ENCODE measurements around the gene ADAM33. TPM values are rescaled to one million over a fixed set of nuclear protein-coding genes. Genes with fewer than 3 reads are reported as not detected.

Gene ADAM33
- total RNA-seq, 1 donor = 11.2 TPM

GRCh38 chr20:3673221-3674070, 8.4 kb downstream of the ADAM33 start:
- Histone ChIP-seq H3K4me3 (ENCODE audit: insufficient read depth, low read length) (no peak overlapping the region), H2AFZ (ENCODE audit: low read length) (no peak overlapping the region), H3K27ac (ENCODE audit: low read depth, low read length) (no peak overlapping the region), H3K27me3 (ENCODE audit: insufficient read depth, low read length) (peaks cover 23% of the 10 kb centered on the region), H3K36me3 (ENCODE audit: insufficient read depth, low read length) (no peaks in the 10 kb centered on the region), H3K9me3 (ENCODE audit: low read depth, low read length) (no peaks in the 10 kb centered on the region), H3K4me1 (ENCODE audit: insufficient read depth, low read length) (no peaks in the 10 kb centered on the region), H3K79me2 (ENCODE audit: insufficient read depth, low read length) (no peaks in the 10 kb centered on the region), H3K4me2 (ENCODE audit: insufficient read depth, low read length) (no peak overlapping the region), H4K20me1 (ENCODE audit: insufficient read depth, low read length) (no peaks in the 10 kb centered on the region)
- no peak for TF ChIP-seq CTCF (IDR thresholded peaks at IDR 0.05; ENCODE audit: extremely low read depth, low read depth, low read length)
- peak; percentile 65 for DNase-seq (ENCODE audit: insufficient read length, low spot score, missing footprints)

GRCh38 chr20:3672547-3673171, 9.2 kb downstream of the ADAM33 start:
- peak; percentile 88 for DNase-seq (ENCODE audit: insufficient read length, low spot score, missing footprints)
- no peaks in the 10 kb centered on the region for H4K20me1 ChIP-seq (ENCODE audit: insufficient read depth, low read length)
- TF ChIP-seq CTCF (IDR thresholded peaks at IDR 0.05; ENCODE audit: extremely low read depth, low read depth, low read length) = no peak
- H3K27me3 ChIP-seq (ENCODE audit: insufficient read depth, low read length) = peaks cover 23% of the 10 kb centered on the region
- H2AFZ ChIP-seq (ENCODE audit: low read length) = no peak overlapping the region
- H3K9me3 ChIP-seq (ENCODE audit: low read depth, low read length) = no peaks in the 10 kb centered on the region
- H3K79me2 ChIP-seq (ENCODE audit: insufficient read depth, low read length) = no peaks in the 10 kb centered on the region
- no peak overlapping the region for H3K4me2 ChIP-seq (ENCODE audit: insufficient read depth, low read length)
- H3K36me3 ChIP-seq (ENCODE audit: insufficient read depth, low read length) = no peaks in the 10 kb centered on the region
- H3K4me3 ChIP-seq (ENCODE audit: insufficient read depth, low read length) = no peak overlapping the region
- no peaks in the 10 kb centered on the region for H3K4me1 ChIP-seq (ENCODE audit: insufficient read depth, low read length)
- no peak overlapping the region for H3K27ac ChIP-seq (ENCODE audit: low read depth, low read length)

- DNase-seq (ENCODE audit: insufficient read length, low spot score, missing footprints) = peak; percentile 81
- no peak for TF ChIP-seq CTCF (IDR thresholded peaks at IDR 0.05; ENCODE audit: extremely low read depth, low read depth, low read length)
- no peak overlapping the region for H3K4me2 ChIP-seq (ENCODE audit: insufficient read depth, low read length)
- H3K4me1 ChIP-seq (ENCODE audit: insufficient read depth, low read length) = no peaks in the 10 kb centered on the region
- no peak overlapping the region for H3K4me3 ChIP-seq (ENCODE audit: insufficient read depth, low read length)
- H4K20me1 ChIP-seq (ENCODE audit: insufficient read depth, low read length) = no peaks in the 10 kb centered on the region
- H3K9me3 ChIP-seq (ENCODE audit: low read depth, low read length) = no peaks in the 10 kb centered on the region
- no peaks in the 10 kb centered on the region for H3K36me3 ChIP-seq (ENCODE audit: insufficient read depth, low read length)
- H3K27me3 ChIP-seq (ENCODE audit: insufficient read depth, low read length) = peaks cover 23% of the 10 kb centered on the region
- H3K27ac ChIP-seq (ENCODE audit: low read depth, low read length) = no peak overlapping the region
- H2AFZ ChIP-seq (ENCODE audit: low read length) = no peak overlapping the region
- no peaks in the 10 kb centered on the region for H3K79me2 ChIP-seq (ENCODE audit: insufficient read depth, low read length)
Observed at GRCh38 chr20:3671986-3672546, 9.7 kb downstream of the ADAM33 start.

GRCh38 chr20:3670945-3671344, 10.9 kb downstream of the ADAM33 start:
- H3K27ac ChIP-seq (ENCODE audit: low read depth, low read length) = no peak overlapping the region
- no peak overlapping the region for H2AFZ ChIP-seq (ENCODE audit: low read length)
- DNase-seq (ENCODE audit: insufficient read length, low spot score, missing footprints) = peak; percentile 67
- no peaks in the 10 kb centered on the region for H3K9me3 ChIP-seq (ENCODE audit: low read depth, low read length)
- H3K27me3 ChIP-seq (ENCODE audit: insufficient read depth, low read length) = peaks cover 21% of the 10 kb centered on the region
- H3K4me1 ChIP-seq (ENCODE audit: insufficient read depth, low read length) = no peaks in the 10 kb centered on the region
- TF ChIP-seq CTCF (IDR thresholded peaks at IDR 0.05; ENCODE audit: extremely low read depth, low read depth, low read length) = no peak
- H3K36me3 ChIP-seq (ENCODE audit: insufficient read depth, low read length) = no peaks in the 10 kb centered on the region
- no peaks in the 10 kb centered on the region for H3K79me2 ChIP-seq (ENCODE audit: insufficient read depth, low read length)
- no peak overlapping the region for H3K4me2 ChIP-seq (ENCODE audit: insufficient read depth, low read length)
- H4K20me1 ChIP-seq (ENCODE audit: insufficient read depth, low read length) = no peaks in the 10 kb centered on the region
- H3K4me3 ChIP-seq (ENCODE audit: insufficient read depth, low read length) = no peak overlapping the region
